H1 (cell line): Measurements from ENCODE around the gene SCFD1.

Experiments used
- CTCF ChIP-seq, 3 experiments: IDR thresholded peaks; 1 replicate in 2 of 3; 2 replicates in 1 of 3; pipeline versions ENCODE4 v1.5.1 to v1.6.1; 2011; ENCODE audit warnings: low read length in 3 of 3, mild to moderate bottlenecking in 3 of 3, inconsistent platforms in 2 of 3, low read depth in 1 of 3, moderate library complexity in 1 of 3; ENCODE audit not compliant: insufficient read depth in 1 of 3; ENCODE audit errors: control extremely low read depth in 1 of 3
- PHF8 ChIP-seq: fragments of 200-600 bp; sonication (generic); conservative IDR thresholded peaks from 2 replicates; pipeline ENCODE4 v1.7.1; 2012; ENCODE audit warnings: low read depth, mild to moderate bottlenecking, inconsistent platforms, low read length, moderate library complexity

DNA sequence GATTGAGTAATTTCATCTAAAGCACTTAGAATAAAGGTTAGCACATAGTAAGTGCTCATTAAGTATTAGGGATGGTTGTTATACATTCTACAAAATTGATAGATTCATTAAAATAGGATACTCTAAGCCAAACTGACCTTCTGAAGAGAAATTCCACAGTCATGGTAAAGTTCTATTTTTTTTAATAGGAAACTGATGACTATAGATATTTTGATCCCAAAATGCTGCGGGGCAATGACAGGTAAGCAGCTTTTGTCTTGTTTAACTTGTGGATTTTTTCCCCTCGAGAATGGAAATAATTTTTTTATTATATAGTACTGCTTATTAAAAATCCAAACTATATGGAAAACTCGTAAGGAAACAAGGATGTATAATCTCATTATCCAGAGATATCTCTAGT, 97.0 kb downstream of the SCFD1 start:
- no peak for TF ChIP-seq PHF8
- TF ChIP-seq CTCF (IDR thresholded peaks at IDR 0.05; ENCODE audit: control extremely low read depth in 1 of 3, insufficient read depth in 1 of 3, low read depth in 1 of 3, low read length in 3 of 3): no peak
